Esophagus muscularis mucosa (tissue), 4 donors: ENCODE measurements around the gene UROC1.

Source experiments
- CTCF ChIP-seq, 3 experiments: fragments of 200-600 bp in 2 of 3; fragments of 450-650 bp in 1 of 3; sonication (generic) in 2 of 3; IDR thresholded peaks; one replicate each; pipeline ENCODE4 v1.5.1; 2017 to 2019; ENCODE audit warnings: antibody characterized with exemption in 3 of 3, mild to moderate bottlenecking in 2 of 3, moderate library complexity in 1 of 3
- EP300 ChIP-seq: sonication (generic); formaldehyde crosslinking; IDR thresholded peaks from one replicate; pipeline ENCODE4 v1.6.1; 2017; ENCODE audit warnings: antibody characterized with exemption
- POLR2A ChIP-seq: fragments of 450-650 bp; IDR thresholded peaks from one replicate; pipeline ENCODE4 v1.6.1; 2017; ENCODE audit warnings: antibody characterized with exemption, moderate library complexity, mild to moderate bottlenecking, low read depth

GRCh38 chr3:126447456-126448106 is 70.0 kb downstream of the UROC1 start:
- TF ChIP-seq CTCF (IDR thresholded peaks at IDR 0.05) = no peak
- no peak for TF ChIP-seq POLR2A
- no peak for TF ChIP-seq EP300
